ENCODE results near the gene GOPC.

Gene GOPC

GRCh38 chr6:117513778-117514365 lies 88.4 kb downstream of the GOPC start:
- DNase-seq = no peak

- DNase-seq = no peak
These were observed 89.2 kb downstream of the GOPC start for GRCh38 chr6:117512987-117513573.

GRCh38 chr6:117512056-117512828 lies 90.1 kb downstream of the GOPC start:
- DNase-seq = no peak
